ENCODE measurements around the gene PPP1R14B. TPM values are rescaled to one million over a fixed set of nuclear protein-coding genes. Genes with fewer than 3 reads are reported as not detected.

Gene PPP1R14B
- total and polyA plus RNA-seq, 2 of the 13 experiments (the other 11 are each of a cell fraction or from before 2014, with no cell fraction given), result 110 to 148 TPM

DNA sequence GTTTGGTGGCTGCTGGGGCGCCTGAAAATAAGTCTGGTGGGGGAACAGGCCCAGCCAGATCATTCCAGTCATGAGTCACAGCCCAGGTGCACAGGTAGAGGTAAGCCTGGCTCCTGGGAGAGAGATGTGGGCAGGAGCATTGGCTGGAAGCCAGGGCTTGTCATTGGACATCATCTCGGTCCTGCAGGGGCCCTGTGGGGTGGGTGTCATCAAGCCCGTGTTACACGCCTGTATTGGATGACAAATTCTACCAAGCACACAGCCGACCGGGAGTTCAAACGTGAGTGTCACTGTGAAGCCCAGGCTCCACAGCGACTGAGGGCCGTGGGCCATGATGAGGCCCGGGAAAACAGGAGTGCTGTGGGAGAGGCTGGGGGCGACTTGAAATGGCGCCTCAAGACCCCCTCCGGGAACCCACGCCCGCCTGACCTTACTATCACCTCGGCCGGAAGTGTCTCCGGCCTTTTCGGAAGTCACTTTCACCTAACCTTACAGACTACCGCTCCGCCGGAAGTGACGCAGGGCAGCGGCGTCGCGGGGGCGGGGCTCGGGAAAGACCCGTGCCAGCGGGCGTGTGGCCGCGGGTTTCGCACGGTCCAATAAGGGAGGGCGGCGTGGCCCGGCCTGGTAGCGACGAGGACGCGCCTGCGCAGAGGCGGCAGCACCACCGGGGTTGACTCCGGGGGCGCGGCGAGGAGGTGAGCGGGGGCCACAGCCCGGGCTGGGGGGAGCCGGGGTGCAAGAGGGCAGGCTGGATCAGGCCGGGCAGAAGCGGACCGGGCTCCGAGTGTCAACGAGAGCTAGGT lies 6.1 kb downstream of the PPP1R14B start, which contains the start of gene FKBP2 (continued):
- TF ChIP-seq KDM2A (CRISPR knock-in tag; IDR thresholded peaks at IDR 0.05; ENCODE audit: borderline replicate concordance, low read depth) (peak; percentile 98), RCOR2 (CRISPR knock-in tag; IDR thresholded peaks at IDR 0.05) (no peak), KDM1A (CRISPR knock-in tag; IDR thresholded peaks at IDR 0.05) (no peak), ZFY (CRISPR knock-in tag; IDR thresholded peaks at IDR 0.05) (peak; percentile 67), SALL1 (CRISPR knock-in tag; IDR thresholded peaks at IDR 0.05) (peak; percentile 58), NFIC (IDR thresholded peaks at IDR 0.05; ENCODE audit: low read length) (no peak), ELF1 (CRISPR knock-in tag; IDR thresholded peaks at IDR 0.05) (peak; percentile 89), NKX3-1 (CRISPR knock-in tag; IDR thresholded peaks at IDR 0.05) (no peak; the same call in 1 of the 2 replicates), AKAP8 (CRISPR knock-in tag; IDR thresholded peaks at IDR 0.05) (peak; percentile 82), SIN3A (IDR thresholded peaks at IDR 0.05; ENCODE audit: borderline replicate concordance, low read depth, low read length) (peak; percentile 49; the same call in 1 of the 2 replicates), ZNF136 (CRISPR knock-in tag; IDR thresholded peaks at IDR 0.05; ENCODE audit: low read depth) (peak; percentile 67; the same call in 1 of the 2 replicates), IRX3 (CRISPR knock-in tag; IDR thresholded peaks at IDR 0.05; ENCODE audit: borderline replicate concordance, low read depth) (no peak), FOXO1 (CRISPR knock-in tag; IDR thresholded peaks at IDR 0.05) (no peak; the same call in 1 of the 2 replicates), ZNF790 (CRISPR knock-in tag; IDR thresholded peaks at IDR 0.05; ENCODE audit: borderline replicate concordance) (no peak), CBFB (CRISPR knock-in tag; IDR thresholded peaks at IDR 0.05) (no peak), ZNF138 (CRISPR knock-in tag; IDR thresholded peaks at IDR 0.05; ENCODE audit: low read depth) (no peak), REPIN1 (CRISPR knock-in tag; IDR thresholded peaks at IDR 0.05; ENCODE audit: borderline replicate concordance, low read depth) (peak; percentile 18; the same call in 1 of the 2 replicates)
- TF ChIP-seq, protein P1, sequence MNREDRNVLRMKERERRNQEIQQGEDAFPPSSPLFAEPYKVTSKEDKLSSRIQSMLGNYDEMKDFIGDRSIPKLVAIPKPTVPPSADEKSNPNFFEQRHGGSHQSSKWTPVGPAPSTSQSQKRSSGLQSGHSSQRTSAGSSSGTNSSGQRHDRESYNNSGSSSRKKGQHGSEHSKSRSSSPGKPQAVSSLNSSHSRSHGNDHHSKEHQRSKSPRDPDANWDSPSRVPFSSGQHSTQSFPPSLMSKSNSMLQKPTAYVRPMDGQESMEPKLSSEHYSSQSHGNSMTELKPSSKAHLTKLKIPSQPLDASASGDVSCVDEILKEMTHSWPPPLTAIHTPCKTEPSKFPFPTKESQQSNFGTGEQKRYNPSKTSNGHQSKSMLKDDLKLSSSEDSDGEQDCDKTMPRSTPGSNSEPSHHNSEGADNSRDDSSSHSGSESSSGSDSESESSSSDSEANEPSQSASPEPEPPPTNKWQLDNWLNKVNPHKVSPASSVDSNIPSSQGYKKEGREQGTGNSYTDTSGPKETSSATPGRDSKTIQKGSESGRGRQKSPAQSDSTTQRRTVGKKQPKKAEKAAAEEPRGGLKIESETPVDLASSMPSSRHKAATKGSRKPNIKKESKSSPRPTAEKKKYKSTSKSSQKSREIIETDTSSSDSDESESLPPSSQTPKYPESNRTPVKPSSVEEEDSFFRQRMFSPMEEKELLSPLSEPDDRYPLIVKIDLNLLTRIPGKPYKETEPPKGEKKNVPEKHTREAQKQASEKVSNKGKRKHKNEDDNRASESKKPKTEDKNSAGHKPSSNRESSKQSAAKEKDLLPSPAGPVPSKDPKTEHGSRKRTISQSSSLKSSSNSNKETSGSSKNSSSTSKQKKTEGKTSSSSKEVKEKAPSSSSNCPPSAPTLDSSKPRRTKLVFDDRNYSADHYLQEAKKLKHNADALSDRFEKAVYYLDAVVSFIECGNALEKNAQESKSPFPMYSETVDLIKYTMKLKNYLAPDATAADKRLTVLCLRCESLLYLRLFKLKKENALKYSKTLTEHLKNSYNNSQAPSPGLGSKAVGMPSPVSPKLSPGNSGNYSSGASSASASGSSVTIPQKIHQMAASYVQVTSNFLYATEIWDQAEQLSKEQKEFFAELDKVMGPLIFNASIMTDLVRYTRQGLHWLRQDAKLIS (CRISPR knock-in tag; IDR thresholded peaks at IDR 0.05), result no peak
- TF ChIP-seq, protein P2, sequence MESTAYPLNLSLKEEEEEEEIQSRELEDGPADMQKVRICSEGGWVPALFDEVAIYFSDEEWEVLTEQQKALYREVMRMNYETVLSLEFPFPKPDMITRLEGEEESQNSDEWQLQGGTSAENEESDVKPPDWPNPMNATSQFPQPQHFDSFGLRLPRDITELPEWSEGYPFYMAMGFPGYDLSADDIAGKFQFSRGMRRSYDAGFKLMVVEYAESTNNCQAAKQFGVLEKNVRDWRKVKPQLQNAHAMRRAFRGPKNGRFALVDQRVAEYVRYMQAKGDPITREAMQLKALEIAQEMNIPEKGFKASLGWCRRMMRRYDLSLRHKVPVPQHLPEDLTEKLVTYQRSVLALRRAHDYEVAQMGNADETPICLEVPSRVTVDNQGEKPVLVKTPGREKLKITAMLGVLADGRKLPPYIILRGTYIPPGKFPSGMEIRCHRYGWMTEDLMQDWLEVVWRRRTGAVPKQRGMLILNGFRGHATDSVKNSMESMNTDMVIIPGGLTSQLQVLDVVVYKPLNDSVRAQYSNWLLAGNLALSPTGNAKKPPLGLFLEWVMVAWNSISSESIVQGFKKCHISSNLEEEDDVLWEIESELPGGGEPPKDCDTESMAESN (CRISPR knock-in tag; conservative IDR thresholded peaks at IDR 0.05), result peak; percentile 60; the same call in 1 of the 2 replicates
- TF ChIP-seq, protein P3, sequence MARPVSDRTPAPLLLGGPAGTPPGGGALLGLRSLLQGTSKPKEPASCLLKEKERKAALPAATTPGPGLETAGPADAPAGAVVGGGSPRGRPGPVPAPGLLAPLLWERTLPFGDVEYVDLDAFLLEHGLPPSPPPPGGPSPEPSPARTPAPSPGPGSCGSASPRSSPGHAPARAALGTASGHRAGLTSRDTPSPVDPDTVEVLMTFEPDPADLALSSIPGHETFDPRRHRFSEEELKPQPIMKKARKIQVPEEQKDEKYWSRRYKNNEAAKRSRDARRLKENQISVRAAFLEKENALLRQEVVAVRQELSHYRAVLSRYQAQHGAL (CRISPR knock-in tag; IDR thresholded peaks at IDR 0.05; ENCODE audit: not compliant biosample characterization), result peak; percentile 67
- TF ChIP-seq, protein P4, sequence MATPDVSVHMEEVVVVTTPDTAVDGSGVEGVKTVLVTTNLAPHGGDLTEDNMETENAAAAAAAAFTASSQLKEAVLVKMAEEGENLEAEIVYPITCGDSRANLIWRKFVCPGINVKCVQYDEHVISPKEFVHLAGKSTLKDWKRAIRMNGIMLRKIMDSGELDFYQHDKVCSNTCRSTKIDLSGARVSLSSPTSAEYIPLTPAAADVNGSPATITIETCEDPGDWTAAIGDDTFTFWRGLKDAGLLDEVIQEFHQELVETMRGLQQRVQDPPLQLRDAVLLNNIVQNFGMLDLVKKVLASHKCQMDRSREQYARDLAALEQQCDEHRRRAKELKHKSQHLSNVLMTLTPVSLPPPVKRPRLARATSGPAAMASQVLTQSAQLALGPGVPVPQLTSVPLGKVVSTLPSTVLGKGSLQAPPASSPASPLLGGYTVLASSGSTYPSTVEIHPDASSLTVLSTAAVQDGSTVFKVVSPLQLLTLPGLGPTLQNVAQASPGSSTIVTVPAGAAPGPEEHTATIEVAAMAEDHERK (CRISPR knock-in tag; IDR thresholded peaks at IDR 0.05; ENCODE audit: low read depth), result peak; percentile 56; the same call in 1 of the 2 replicates

All from HepG2 (cell line).